Measurements from ENCODE around the gene MCOLN1.

DNA sequence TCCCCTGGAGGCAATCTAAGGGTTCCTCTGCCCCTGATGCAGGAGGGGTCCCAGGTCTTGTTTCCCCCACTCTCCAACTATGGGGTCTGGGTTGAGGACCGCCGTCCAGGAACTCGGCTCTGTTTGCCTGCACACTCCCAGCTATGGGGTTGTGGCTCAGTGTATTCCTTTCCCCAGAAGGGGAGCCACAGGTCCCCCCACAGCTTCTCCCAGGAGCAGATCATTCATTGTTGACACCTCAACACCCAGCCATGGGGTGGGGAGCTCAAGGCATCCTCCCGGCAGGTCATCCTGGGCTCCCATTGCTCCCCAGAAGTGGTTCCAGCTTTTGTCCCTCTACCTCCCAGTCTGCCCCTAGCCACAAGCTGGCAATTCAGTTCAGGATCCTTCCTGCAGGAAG is 5.5 kb upstream of the MCOLN1 start:
- TF ChIP-seq IRF2 (CRISPR knock-in tag; IDR thresholded peaks at IDR 0.05) (no peak), ZNF232 (CRISPR knock-in tag; IDR thresholded peaks at IDR 0.05) (no peak), EP400 (IDR thresholded peaks at IDR 0.05) (no peak), ZNF274 (IDR thresholded peaks at IDR 0.05; ENCODE audit: borderline replicate concordance, low read depth, low read length) (no peak), EHMT2 (IDR thresholded peaks at IDR 0.05) (no peak), ZNF445 (CRISPR knock-in tag; IDR thresholded peaks at IDR 0.05; ENCODE audit: low read depth) (no peak), ZNF589 (CRISPR knock-in tag; IDR thresholded peaks at IDR 0.05; ENCODE audit: low read depth) (no peak), ZFPM2 (CRISPR knock-in tag; IDR thresholded peaks at IDR 0.05) (no peak)
- TF ChIP-seq, protein P1, sequence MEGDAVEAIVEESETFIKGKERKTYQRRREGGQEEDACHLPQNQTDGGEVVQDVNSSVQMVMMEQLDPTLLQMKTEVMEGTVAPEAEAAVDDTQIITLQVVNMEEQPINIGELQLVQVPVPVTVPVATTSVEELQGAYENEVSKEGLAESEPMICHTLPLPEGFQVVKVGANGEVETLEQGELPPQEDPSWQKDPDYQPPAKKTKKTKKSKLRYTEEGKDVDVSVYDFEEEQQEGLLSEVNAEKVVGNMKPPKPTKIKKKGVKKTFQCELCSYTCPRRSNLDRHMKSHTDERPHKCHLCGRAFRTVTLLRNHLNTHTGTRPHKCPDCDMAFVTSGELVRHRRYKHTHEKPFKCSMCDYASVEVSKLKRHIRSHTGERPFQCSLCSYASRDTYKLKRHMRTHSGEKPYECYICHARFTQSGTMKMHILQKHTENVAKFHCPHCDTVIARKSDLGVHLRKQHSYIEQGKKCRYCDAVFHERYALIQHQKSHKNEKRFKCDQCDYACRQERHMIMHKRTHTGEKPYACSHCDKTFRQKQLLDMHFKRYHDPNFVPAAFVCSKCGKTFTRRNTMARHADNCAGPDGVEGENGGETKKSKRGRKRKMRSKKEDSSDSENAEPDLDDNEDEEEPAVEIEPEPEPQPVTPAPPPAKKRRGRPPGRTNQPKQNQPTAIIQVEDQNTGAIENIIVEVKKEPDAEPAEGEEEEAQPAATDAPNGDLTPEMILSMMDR (IDR thresholded peaks at IDR 0.05 in 2 of 3, conservative IDR thresholded peaks at IDR 0.05 in 1 of 3; ENCODE audit: insufficient read depth in 2 of 3, low read depth in 1 of 3, low read length in 3 of 3) = no peak
- TF ChIP-seq, protein P2, sequence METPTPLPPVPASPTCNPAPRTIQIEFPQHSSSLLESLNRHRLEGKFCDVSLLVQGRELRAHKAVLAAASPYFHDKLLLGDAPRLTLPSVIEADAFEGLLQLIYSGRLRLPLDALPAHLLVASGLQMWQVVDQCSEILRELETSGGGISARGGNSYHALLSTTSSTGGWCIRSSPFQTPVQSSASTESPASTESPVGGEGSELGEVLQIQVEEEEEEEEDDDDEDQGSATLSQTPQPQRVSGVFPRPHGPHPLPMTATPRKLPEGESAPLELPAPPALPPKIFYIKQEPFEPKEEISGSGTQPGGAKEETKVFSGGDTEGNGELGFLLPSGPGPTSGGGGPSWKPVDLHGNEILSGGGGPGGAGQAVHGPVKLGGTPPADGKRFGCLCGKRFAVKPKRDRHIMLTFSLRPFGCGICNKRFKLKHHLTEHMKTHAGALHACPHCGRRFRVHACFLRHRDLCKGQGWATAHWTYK (CRISPR knock-in tag; IDR thresholded peaks at IDR 0.05) = no peak

Measured in K562 (cell line).